SK-N-SH (cell line): ENCODE data around the gene TMEM213. TPM values are rescaled to one million over a fixed set of nuclear protein-coding genes. Genes with fewer than 3 reads are reported as not detected.

ENCODE experiments used
- CTCF ChIA-PET: fragments of 300-600, 350-600 bp; formaldehyde crosslinking; extraction: SDS; loops from one replicate; lab custom pipeline; 2021; lab: Yijun Ruan, JAX
- POLR2A ChIA-PET: fragments of 350-600 bp; sonication (Branson Sonifier 250); formaldehyde crosslinking; extraction: SDS; loops from one replicate; lab custom pipeline; 2020; ENCODE audit warnings: antibody characterized with exemption, inconsistent platforms; lab: Yijun Ruan, JAX
- DNase-seq: peaks from one replicate; pipeline ENCODE4 v3.0.0; 2012
- H2AFZ ChIP-seq: fragments of 200-600 bp; sonication (generic); 2 replicates; pipeline ENCODE4 v1.8.1; 2016; ENCODE audit warnings: antibody characterized with exemption, mild to moderate bottlenecking, low read depth
- H3F3A ChIP-seq: fragments of 200-600 bp; sonication (generic); replicated peaks from 2 replicates; pipeline ENCODE3; 2016; ENCODE audit warnings: antibody characterized with exemption, mild to moderate bottlenecking; ENCODE audit not compliant: insufficient read depth
- H3K27ac ChIP-seq, 2 experiments: fragments of 200-500 bp in 1 of 2; fragments of 200-600 bp in 1 of 2; sonication (Bioruptor generic) in 1 of 2; sonication (generic), shearing (Covaris generic) in 1 of 2; 2 replicates each; pipeline versions ENCODE4 v1.5.1 to v1.6.1; 2014 to 2016; ENCODE audit warnings: low read depth in 2 of 2, inconsistent platforms in 1 of 2, low read length in 1 of 2, mild to moderate bottlenecking in 1 of 2, mixed read lengths in 1 of 2
- H3K27me3 ChIP-seq: fragments of 200-600 bp; sonication (generic), shearing (Covaris generic); 2 replicates; pipeline ENCODE4 v1.6.1; 2016; ENCODE audit warnings: mixed run types; ENCODE audit not compliant: insufficient read depth
- H3K36me3 ChIP-seq, 2 experiments: fragments of 200-500 bp in 1 of 2; fragments of 200-600 bp in 1 of 2; sonication (Bioruptor generic) in 1 of 2; sonication (generic) in 1 of 2; replicated peaks in 1 of 2; 2 replicates each; pipeline versions ENCODE3 to v1.5.1; 2014 to 2016; ENCODE audit warnings: low read length in 1 of 2, mild to moderate bottlenecking in 1 of 2; ENCODE audit not compliant: insufficient read depth in 2 of 2, control insufficient read depth in 1 of 2
- H3K4me1 ChIP-seq, 2 experiments: fragments of 200-500 bp in 1 of 2; fragments of 200-600 bp in 1 of 2; sonication (Bioruptor generic) in 1 of 2; sonication (generic), shearing (Covaris generic) in 1 of 2; 2 replicates each; pipeline versions ENCODE4 v1.5.1 to v1.6.1; 2014 to 2016; ENCODE audit warnings: low read depth in 1 of 2, low read length in 1 of 2, mixed run types in 1 of 2; ENCODE audit not compliant: insufficient read depth in 2 of 2, control insufficient read depth in 1 of 2
- H3K4me2 ChIP-seq: fragments of 200-600 bp; sonication (generic), shearing (Covaris generic); 2 replicates; pipeline ENCODE4 v1.6.1; 2017; ENCODE audit warnings: mixed run types
- H3K4me3 ChIP-seq, 2 experiments: fragments of 200-500 bp in 1 of 2; fragments of 200-600 bp in 1 of 2; sonication (Bioruptor generic) in 1 of 2; sonication (generic), shearing (Covaris generic) in 1 of 2; 2 replicates each; pipeline versions ENCODE4 v1.5.1 to v1.8.1; 2014 to 2016; ENCODE audit warnings: low read depth in 2 of 2, inconsistent platforms in 1 of 2, low read length in 1 of 2, mild to moderate bottlenecking in 1 of 2, mixed read lengths in 1 of 2, moderate library complexity in 1 of 2
- H3K79me2 ChIP-seq: fragments of 200-600 bp; sonication (generic); 2 replicates; pipeline ENCODE4 v1.8.1; 2017; ENCODE audit warnings: mild to moderate bottlenecking; ENCODE audit not compliant: insufficient read depth
- H3K9ac ChIP-seq: fragments of 200-600 bp; sonication (generic); 2 replicates; pipeline ENCODE4 v1.6.1; 2017; ENCODE audit warnings: mixed run types
- H3K9me2 ChIP-seq: fragments of 200-600 bp; sonication (generic); 2 replicates; pipeline ENCODE4 v1.6.1; 2017; ENCODE audit warnings: mixed run types
- H3K9me3 ChIP-seq: fragments of 200-600 bp; sonication (generic); 2 replicates; pipeline ENCODE4 v1.6.1; 2017; ENCODE audit warnings: mixed run types, mild to moderate bottlenecking, moderate library complexity
- H4K20me1 ChIP-seq: fragments of 200-600 bp; sonication (generic); 2 replicates; pipeline ENCODE4 v1.6.1; 2017; ENCODE audit warnings: mild to moderate bottlenecking, mixed run types; ENCODE audit not compliant: insufficient read depth
- CHD2 ChIP-seq: fragments of 150-350 bp; IDR thresholded peaks from 2 replicates; pipeline ENCODE4 v1.6.1; 2018; ENCODE audit warnings: low read length; ENCODE audit not compliant: partially characterized antibody
- EP300 ChIP-seq, 2 experiments: IDR thresholded peaks; 2 replicates each; pipeline versions ENCODE4 v1.4.0 to v1.6.1; 2012; ENCODE audit warnings: borderline replicate concordance in 1 of 2, low read depth in 1 of 2, low read length in 1 of 2
- FOXJ3 ChIP-seq: sonication (generic); formaldehyde crosslinking; IDR thresholded peaks from 2 replicates; pipeline ENCODE4 v1.5.1; 2020; ENCODE audit warnings: mild to moderate bottlenecking, missing genetic modification reagents
- FOXM1 ChIP-seq: IDR thresholded peaks from 2 replicates; pipeline ENCODE4 v1.4.0; 2012; ENCODE audit warnings: low read depth, mild to moderate bottlenecking
- GATA2 ChIP-seq: sonication (generic); formaldehyde crosslinking; IDR thresholded peaks from 2 replicates; pipeline ENCODE4 v1.5.0; 2020; ENCODE audit warnings: mild to moderate bottlenecking, missing genetic modification reagents
- JUND ChIP-seq: IDR thresholded peaks from 2 replicates; pipeline ENCODE4 v1.4.0; 2012
- MAX ChIP-seq: IDR thresholded peaks from 2 replicates; pipeline ENCODE4 v1.4.0; 2012; ENCODE audit warnings: low read depth
- MEF2A ChIP-seq: IDR thresholded peaks from 2 replicates; pipeline ENCODE4 v1.4.0; 2012; ENCODE audit warnings: low read depth, borderline replicate concordance
- NFIC ChIP-seq: IDR thresholded peaks from 2 replicates; pipeline ENCODE4 v1.4.0; 2012; ENCODE audit warnings: borderline replicate concordance
- NRF1 ChIP-seq: IDR thresholded peaks from 2 replicates; pipeline ENCODE4 v1.6.1; 2012; ENCODE audit warnings: low read depth, mild to moderate bottlenecking, low read length
- RFX5 ChIP-seq: IDR thresholded peaks from 2 replicates; pipeline ENCODE4 v1.6.1; 2012; ENCODE audit warnings: mild to moderate bottlenecking, improper control_type of control experiment, low read length
- SIN3A ChIP-seq: IDR thresholded peaks from 2 replicates; pipeline ENCODE4 v1.6.1; 2012; ENCODE audit warnings: low read depth, mild to moderate bottlenecking, low read length, moderate library complexity, borderline replicate concordance
- SMC3 ChIP-seq: IDR thresholded peaks from 2 replicates; pipeline ENCODE4 v1.6.1; 2012; ENCODE audit warnings: low read depth, low read length, improper control_type of control experiment
- TAF1 ChIP-seq: IDR thresholded peaks from 2 replicates; pipeline ENCODE4 v1.6.1; 2012; ENCODE audit warnings: low read depth, mild to moderate bottlenecking, low read length, moderate library complexity, borderline replicate concordance
- TEAD4 ChIP-seq: IDR thresholded peaks from 2 replicates; pipeline ENCODE4 v1.4.0; 2012; ENCODE audit warnings: mild to moderate bottlenecking, borderline replicate concordance; ENCODE audit not compliant: insufficient read depth
- WGBS: methylation state at CpG from one replicate; pipeline ENCODE4 v1.1.6; 2017; ENCODE audit warnings: low lambda C conversion rate; 5-methylcytosine and 5-hydroxymethylcytosine counted together
- polyA plus RNA-seq, 3 experiments: library from polyadenylated mRNA; depleted of rRNA; stranded (reverse); fragments of >200 nt; gene quantifications; 2 replicates each; pipeline ENCODE4 v1.2.3, GENCODE V29; 2012
- TF ChIP-seq, protein P1 (sequence below): fragments of 150-350 bp; IDR thresholded peaks from 2 replicates; pipeline ENCODE4 v1.6.1; 2016; ENCODE audit warnings: mild to moderate bottlenecking, low read depth, low read length
- TF ChIP-seq, protein P2 (sequence below): IDR thresholded peaks from 2 replicates; pipeline ENCODE4 v1.4.0; 2012; ENCODE audit warnings: low read depth, borderline replicate concordance
- TF ChIP-seq, protein P3 (sequence below): IDR thresholded peaks from 2 replicates; pipeline ENCODE4 v1.4.0; 2012; ENCODE audit warnings: low read depth, borderline replicate concordance
- TF ChIP-seq, protein P4 (sequence below): IDR thresholded peaks from 2 replicates; pipeline ENCODE4; 2012

The TMEM213 gene
- polyA plus RNA-seq, 1 of the 3 experiments (the other 2 are of a cell fraction), result not detected

DNA sequence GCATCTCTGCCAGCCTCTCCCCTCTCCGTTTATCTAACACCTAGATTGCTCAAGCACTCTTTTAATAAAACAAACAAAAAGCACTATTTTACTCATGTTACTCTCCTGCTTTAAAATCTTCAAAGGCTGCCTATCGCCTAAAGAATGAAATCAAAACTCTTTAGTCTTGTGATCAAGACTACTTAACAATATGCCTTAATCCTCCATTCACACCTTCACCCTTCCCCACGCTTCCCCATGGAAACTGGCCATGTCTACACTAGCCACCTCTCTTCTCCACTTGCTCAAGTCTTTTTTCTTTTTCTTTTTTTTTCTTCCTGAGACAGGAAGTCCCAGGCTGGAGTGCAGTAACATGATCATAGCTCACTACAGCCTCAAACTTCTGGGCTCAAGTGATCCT is 47.8 kb upstream of the TMEM213 start:
- WGBS, result 40% methylated on average over 3 of the region's 3 CpGs
- no peaks in the 10 kb centered on the region for H3K27me3 ChIP-seq
- H2AFZ ChIP-seq, result peak overlapping the region; percentile 31; the same call in 1 of the 2 replicates
- ChIA-PET CTCF (interaction anchor here (0.7 to 6.1 kb wide), 2 partner anchors 11 to 169 kb away, joined by 3 to 39 read pairs; no protein-coding TSS in a partner anchor), POLR2A (no interaction called here)
- H3K4me2 ChIP-seq, result no peak overlapping the region
- H3F3A ChIP-seq, result no peaks in the 10 kb centered on the region
- no peaks in the 10 kb centered on the region for H4K20me1 ChIP-seq
- no peaks in the 10 kb centered on the region for H3K79me2 ChIP-seq
- no peak overlapping the region for H3K9ac ChIP-seq
- H3K9me2 ChIP-seq, result no peaks in the 10 kb centered on the region
- H3K4me3 ChIP-seq, result no peak overlapping the region
- TF ChIP-seq GATA2 (no peak), NFIC (no peak), TEAD4 (no peak), NRF1 (no peak), SIN3A (no peak), FOXM1 (no peak), MAX (no peak), FOXJ3 (CRISPR knock-in tag) (no peak), MEF2A (no peak), CHD2 (no peak), SMC3 (no peak), JUND (no peak), EP300 (IDR thresholded peaks at IDR 0.05; ENCODE audit: borderline replicate concordance in 1 of 2, low read depth in 1 of 2, low read length in 1 of 2) (no peak), TAF1 (no peak), RFX5 (no peak)
- TF ChIP-seq, protein P1, sequence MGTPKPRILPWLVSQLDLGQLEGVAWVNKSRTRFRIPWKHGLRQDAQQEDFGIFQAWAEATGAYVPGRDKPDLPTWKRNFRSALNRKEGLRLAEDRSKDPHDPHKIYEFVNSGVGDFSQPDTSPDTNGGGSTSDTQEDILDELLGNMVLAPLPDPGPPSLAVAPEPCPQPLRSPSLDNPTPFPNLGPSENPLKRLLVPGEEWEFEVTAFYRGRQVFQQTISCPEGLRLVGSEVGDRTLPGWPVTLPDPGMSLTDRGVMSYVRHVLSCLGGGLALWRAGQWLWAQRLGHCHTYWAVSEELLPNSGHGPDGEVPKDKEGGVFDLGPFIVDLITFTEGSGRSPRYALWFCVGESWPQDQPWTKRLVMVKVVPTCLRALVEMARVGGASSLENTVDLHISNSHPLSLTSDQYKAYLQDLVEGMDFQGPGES, result no peak
- TF ChIP-seq, protein P2, sequence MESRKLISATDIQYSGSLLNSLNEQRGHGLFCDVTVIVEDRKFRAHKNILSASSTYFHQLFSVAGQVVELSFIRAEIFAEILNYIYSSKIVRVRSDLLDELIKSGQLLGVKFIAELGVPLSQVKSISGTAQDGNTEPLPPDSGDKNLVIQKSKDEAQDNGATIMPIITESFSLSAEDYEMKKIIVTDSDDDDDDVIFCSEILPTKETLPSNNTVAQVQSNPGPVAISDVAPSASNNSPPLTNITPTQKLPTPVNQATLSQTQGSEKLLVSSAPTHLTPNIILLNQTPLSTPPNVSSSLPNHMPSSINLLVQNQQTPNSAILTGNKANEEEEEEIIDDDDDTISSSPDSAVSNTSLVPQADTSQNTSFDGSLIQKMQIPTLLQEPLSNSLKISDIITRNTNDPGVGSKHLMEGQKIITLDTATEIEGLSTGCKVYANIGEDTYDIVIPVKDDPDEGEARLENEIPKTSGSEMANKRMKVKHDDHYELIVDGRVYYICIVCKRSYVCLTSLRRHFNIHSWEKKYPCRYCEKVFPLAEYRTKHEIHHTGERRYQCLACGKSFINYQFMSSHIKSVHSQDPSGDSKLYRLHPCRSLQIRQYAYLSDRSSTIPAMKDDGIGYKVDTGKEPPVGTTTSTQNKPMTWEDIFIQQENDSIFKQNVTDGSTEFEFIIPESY, result no peak
- TF ChIP-seq, protein P3, sequence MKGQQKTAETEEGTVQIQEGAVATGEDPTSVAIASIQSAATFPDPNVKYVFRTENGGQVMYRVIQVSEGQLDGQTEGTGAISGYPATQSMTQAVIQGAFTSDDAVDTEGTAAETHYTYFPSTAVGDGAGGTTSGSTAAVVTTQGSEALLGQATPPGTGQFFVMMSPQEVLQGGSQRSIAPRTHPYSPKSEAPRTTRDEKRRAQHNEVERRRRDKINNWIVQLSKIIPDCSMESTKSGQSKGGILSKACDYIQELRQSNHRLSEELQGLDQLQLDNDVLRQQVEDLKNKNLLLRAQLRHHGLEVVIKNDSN, result no peak
- TF ChIP-seq, protein P4, sequence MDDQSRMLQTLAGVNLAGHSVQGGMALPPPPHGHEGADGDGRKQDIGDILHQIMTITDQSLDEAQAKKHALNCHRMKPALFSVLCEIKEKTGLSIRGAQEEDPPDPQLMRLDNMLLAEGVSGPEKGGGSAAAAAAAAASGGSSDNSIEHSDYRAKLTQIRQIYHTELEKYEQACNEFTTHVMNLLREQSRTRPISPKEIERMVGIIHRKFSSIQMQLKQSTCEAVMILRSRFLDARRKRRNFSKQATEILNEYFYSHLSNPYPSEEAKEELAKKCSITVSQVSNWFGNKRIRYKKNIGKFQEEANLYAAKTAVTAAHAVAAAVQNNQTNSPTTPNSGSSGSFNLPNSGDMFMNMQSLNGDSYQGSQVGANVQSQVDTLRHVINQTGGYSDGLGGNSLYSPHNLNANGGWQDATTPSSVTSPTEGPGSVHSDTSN, result no peak
- TF ChIP-seq, all 33 proteins: peak for 0
- Histone ChIP-seq H3K27ac (no peak overlapping the region), H3K36me3 (no peaks in the 10 kb centered on the region), H3K4me1 (peaks cover 0 to 10% of the 10 kb centered on the region in 2 experiments; a peak in 1 of 4 replicates), H3K9me3 (no peaks in the 10 kb centered on the region)
- DNase-seq, result no peak
